Adipocyte (in vitro differentiated cells): Measurements from ENCODE around the gene TBX22.
"Not testable (repeated sequence)": the region's sequence is repeated elsewhere in the genome, so short reads cannot be mapped to it uniquely, and the experiment has no call there.

Experiments used
- DNase-seq: peaks from one replicate; pipeline ENCODE4 v3.0.0-alpha.2; 2015; ENCODE audit warnings: low read depth
- H3K27me3 ChIP-seq: replicated peaks from 2 replicates; pipeline ENCODE4 v1.7.0; 2013; ENCODE audit warnings: mild to moderate bottlenecking, low read length, moderate library complexity; ENCODE audit not compliant: control insufficient read depth, insufficient read depth
- H3K36me3 ChIP-seq: 2 replicates; pipeline ENCODE4 v1.7.0; 2013; ENCODE audit warnings: low read length, mild to moderate bottlenecking, moderate library complexity; ENCODE audit not compliant: control insufficient read depth, insufficient read depth, severe bottlenecking
- H3K4me1 ChIP-seq: 2 replicates; pipeline ENCODE4 v1.7.0; 2013; ENCODE audit warnings: mild to moderate bottlenecking, low read length, moderate library complexity; ENCODE audit not compliant: control insufficient read depth, insufficient read depth
- H3K4me3 ChIP-seq: 2 replicates; pipeline ENCODE4 v1.7.0; 2013; ENCODE audit warnings: mild to moderate bottlenecking, low read length, moderate library complexity
- H3K9ac ChIP-seq: 2 replicates; pipeline ENCODE4 v1.7.0; 2013; ENCODE audit warnings: mild to moderate bottlenecking, low read length, moderate library complexity
- H3K9me3 ChIP-seq: 2 replicates; pipeline ENCODE4 v1.7.0; 2013; ENCODE audit warnings: mild to moderate bottlenecking, low read length, moderate library complexity; ENCODE audit not compliant: control insufficient read depth

Gene TBX22, protein sequence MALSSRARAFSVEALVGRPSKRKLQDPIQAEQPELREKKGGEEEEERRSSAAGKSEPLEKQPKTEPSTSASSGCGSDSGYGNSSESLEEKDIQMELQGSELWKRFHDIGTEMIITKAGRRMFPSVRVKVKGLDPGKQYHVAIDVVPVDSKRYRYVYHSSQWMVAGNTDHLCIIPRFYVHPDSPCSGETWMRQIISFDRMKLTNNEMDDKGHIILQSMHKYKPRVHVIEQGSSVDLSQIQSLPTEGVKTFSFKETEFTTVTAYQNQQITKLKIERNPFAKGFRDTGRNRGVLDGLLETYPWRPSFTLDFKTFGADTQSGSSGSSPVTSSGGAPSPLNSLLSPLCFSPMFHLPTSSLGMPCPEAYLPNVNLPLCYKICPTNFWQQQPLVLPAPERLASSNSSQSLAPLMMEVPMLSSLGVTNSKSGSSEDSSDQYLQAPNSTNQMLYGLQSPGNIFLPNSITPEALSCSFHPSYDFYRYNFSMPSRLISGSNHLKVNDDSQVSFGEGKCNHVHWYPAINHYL

GRCh38 chrX:80014141-80014940 is at the start of gene TBX22:
TBX22 (plus strand) TSS chrX:80014753; CDS start chrX:80022270, 7,517 bp downstream.
- Histone ChIP-seq H3K4me3 (no peak within 1 kb of the TSS), H3K36me3 (no peaks in the 10 kb centered on the region), H3K9me3 (no peaks in the 10 kb centered on the region), H3K9ac (no peak within 1 kb of the TSS), H3K27me3 (peaks cover 17% of the 10 kb centered on the region), H3K4me1 (no peaks in the 10 kb centered on the region)
- no peak for DNase-seq

DNA sequence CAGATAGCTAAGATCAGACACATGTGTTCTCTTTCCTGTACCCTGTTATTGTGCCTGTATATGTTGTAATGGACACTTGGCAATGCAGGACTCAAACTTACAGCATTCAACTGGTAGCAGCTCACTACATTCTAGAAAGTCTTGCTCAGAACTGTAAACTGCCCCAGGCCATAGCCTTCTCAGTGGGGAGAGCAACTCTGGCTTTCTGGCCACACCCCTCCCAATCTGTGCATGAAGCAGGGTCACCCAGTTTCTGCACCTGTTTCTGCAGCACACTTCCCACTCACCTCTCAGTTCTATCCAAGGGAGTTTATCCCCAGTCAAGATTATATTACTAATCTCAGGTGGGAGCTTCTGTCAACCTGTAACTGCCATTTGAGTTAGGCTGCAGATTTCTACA is 38.9 kb upstream of the TBX22 start:
- H3K27me3 ChIP-seq, result no peaks in the 10 kb centered on the region
- DNase-seq, result no peak
- H3K9me3 ChIP-seq, result peaks cover 9% of the 10 kb centered on the region
- H3K9ac ChIP-seq, result no peak overlapping the region
- H3K36me3 ChIP-seq, result no peaks in the 10 kb centered on the region
- H3K4me1 ChIP-seq, result no peaks in the 10 kb centered on the region
- H3K4me3 ChIP-seq, result no peak overlapping the region

DNA sequence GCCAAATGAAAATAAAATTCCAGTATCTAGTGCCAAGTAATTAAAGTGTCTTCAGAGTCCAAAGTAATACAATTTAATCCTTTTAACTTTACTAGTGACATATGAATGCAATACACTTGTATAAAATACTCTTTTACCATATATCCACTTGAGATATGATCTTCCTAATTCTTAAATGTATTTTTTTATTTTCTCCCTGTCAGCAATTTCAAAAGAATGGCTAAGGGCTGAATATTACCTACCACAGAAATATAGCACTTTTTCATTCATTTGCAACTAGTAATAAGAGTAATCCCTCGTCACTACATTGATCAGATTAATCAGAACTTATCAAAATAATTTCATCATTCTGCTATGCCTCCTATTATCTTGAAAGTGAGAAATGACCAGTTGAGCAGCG is 10.1 kb upstream of the TBX22 start:
- Histone ChIP-seq H3K36me3 (no peaks in the 10 kb centered on the region), H3K27me3 (no peaks in the 10 kb centered on the region), H3K4me3 (no peak overlapping the region), H3K9ac (no peak overlapping the region), H3K4me1 (no peaks in the 10 kb centered on the region), H3K9me3 (no peaks in the 10 kb centered on the region)
- DNase-seq, result no peak

DNA sequence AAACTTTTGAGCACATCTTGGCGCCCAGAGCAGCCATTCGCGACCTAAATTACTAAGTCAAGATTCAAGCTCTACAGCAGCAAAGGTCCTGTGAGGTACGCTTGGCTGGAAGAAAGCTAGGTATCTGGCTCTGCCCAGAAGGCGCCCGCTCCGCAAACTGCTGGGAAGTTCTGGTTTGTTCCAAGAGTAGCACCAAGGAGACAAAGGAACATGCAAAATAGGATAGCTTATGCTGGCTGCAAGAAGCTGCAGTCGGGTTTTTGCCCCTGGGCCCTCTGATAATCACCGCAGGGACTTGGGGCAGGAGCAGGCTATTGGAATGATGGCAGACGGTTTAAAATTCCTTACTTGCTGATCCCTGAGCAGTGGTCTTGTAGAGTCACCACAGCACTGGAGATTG is 3.0 kb upstream of the TBX22 start:
- Histone ChIP-seq H3K4me1 (no peaks in the 10 kb centered on the region), H3K9ac (no peak overlapping the region)
- DNase-seq, result no peak

GRCh38 chrX:80016182-80016581 is 1.6 kb downstream of the TBX22 start:
- peaks cover 28% of the 10 kb centered on the region for H3K27me3 ChIP-seq
- H3K4me3 ChIP-seq, result no peak overlapping the region
- no peak overlapping the region for H3K9ac ChIP-seq
- H3K9me3 ChIP-seq, result no peaks in the 10 kb centered on the region
- no peaks in the 10 kb centered on the region for H3K36me3 ChIP-seq
- DNase-seq, result no peak
- no peaks in the 10 kb centered on the region for H3K4me1 ChIP-seq

More for the DNA sequence above, 3.0 kb upstream of the TBX22 start:
- H3K4me3 ChIP-seq, result no peak overlapping the region
- H3K27me3 ChIP-seq, result peaks cover 17% of the 10 kb centered on the region
- no peaks in the 10 kb centered on the region for H3K9me3 ChIP-seq
- no peaks in the 10 kb centered on the region for H3K36me3 ChIP-seq

DNA sequence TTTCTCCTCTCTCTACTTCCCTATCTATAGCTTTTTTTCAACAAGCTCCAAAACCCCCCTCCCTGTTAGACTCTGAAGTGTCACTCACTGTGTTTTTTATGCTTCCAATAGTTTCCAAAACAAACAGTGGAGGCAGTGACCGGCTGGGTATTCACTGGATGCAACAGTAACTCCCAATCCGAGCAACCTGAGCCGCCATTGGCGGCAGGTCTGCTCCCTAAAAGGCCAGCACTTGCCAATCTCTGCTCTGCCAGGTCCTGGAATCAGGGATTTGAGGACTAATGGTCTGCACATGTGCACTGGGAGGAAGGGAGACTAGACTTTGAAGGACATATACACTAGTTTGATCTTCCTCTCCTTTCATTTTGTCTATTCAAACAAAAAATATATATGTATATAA is 7.1 kb downstream of the TBX22 start:
- no peak overlapping the region for H3K9ac ChIP-seq
- H3K9me3 ChIP-seq, result no peaks in the 10 kb centered on the region
- DNase-seq, result no peak
- no peaks in the 10 kb centered on the region for H3K4me1 ChIP-seq
- H3K27me3 ChIP-seq, result peaks cover 14% of the 10 kb centered on the region
- no peaks in the 10 kb centered on the region for H3K36me3 ChIP-seq
- H3K4me3 ChIP-seq, result no peak overlapping the region

GRCh38 chrX:80022363-80023031 is 7.9 kb downstream of the TBX22 start:
- Histone ChIP-seq H3K4me1 (no peaks in the 10 kb centered on the region), H3K27me3 (peaks cover 14% of the 10 kb centered on the region), H3K4me3 (peak overlapping the region; percentile 66), H3K9me3 (no peaks in the 10 kb centered on the region), H3K36me3 (no peaks in the 10 kb centered on the region), H3K9ac (no peak overlapping the region)
- no peak for DNase-seq

DNA sequence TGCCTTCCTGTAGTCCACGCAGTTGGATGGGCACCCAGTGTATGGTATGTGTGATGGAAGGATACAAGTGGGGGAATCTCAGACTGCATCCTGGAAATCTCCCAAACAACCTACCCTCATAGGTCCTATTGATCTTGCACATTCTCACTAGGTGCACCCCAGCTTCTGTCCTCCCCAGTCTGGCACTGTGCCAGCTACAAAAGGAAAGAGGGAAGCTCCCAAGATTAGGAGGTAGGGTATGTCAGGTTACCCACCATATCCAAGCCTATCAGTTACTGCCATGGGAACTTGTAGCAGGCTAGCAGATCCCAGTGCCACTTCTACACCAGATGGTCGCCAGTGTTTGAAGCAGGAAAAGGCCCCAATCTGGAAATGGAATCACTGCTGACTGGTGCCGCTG is 11.6 kb downstream of the TBX22 start:
- Histone ChIP-seq H3K9me3 (no peaks in the 10 kb centered on the region), H3K36me3 (no peaks in the 10 kb centered on the region), H3K4me3 (no peak overlapping the region), H3K27me3 (peaks cover 3% of the 10 kb centered on the region), H3K9ac (no peak overlapping the region), H3K4me1 (no peaks in the 10 kb centered on the region)
- no peak for DNase-seq

- H3K4me3 ChIP-seq, DNase-seq, H3K9ac ChIP-seq, H3K27me3 ChIP-seq, H3K36me3 ChIP-seq, H3K4me1 ChIP-seq: not testable (repeated sequence)
- H3K9me3 ChIP-seq, result peaks cover 35% of the 10 kb centered on the region
These were observed 51.6 kb downstream of the TBX22 start for GRCh38 chrX:80066156-80066555.

DNA sequence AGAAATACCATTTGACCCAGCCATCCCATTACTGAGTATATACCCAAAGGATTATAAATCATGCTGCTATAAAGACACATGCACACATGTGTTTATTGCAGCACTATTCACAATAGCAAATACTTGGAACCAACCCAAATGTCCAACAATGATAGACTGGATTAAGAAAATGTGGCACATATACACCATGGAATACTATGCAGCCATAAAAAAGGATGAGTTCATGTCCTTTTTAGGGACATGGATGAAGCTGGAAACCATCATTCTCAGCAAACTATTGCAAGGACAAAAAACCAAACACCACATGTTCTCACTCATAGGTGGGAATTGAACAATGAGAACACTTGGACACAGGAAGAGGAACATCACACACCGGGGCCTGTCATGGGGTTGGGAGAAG is 61.1 kb downstream of the TBX22 start:
- DNase-seq, H3K27me3 ChIP-seq: not testable (repeated sequence)

More for the DNA sequence above, 61.1 kb downstream of the TBX22 start:
- not testable (repeated sequence) for H3K36me3 ChIP-seq, H3K4me1 ChIP-seq, H3K9ac ChIP-seq, H3K4me3 ChIP-seq
- H3K9me3 ChIP-seq, result peaks cover 23% of the 10 kb centered on the region
